Nephron progenitor cell (in vitro differentiated cells): ENCODE results near the gene ARG2.

Experiments used
- DNase-seq: peaks from one replicate; pipeline ENCODE4 v3.0.0; 2021
- H3K27ac Mint-ChIP-seq: 2 replicates; pipeline ENCODE4 v1.8.0; 2021; ENCODE audit warnings: mild to moderate bottlenecking, moderate library complexity, mixed read lengths
- H3K27me3 Mint-ChIP-seq: 2 replicates; pipeline ENCODE4 v1.8.0; 2021; ENCODE audit warnings: mild to moderate bottlenecking, low read depth, mixed read lengths; ENCODE audit not compliant: poor library complexity
- H3K36me3 Mint-ChIP-seq: 2 replicates; pipeline ENCODE4 v1.8.0; 2021; ENCODE audit warnings: low read depth, mixed read lengths
- H3K4me1 Mint-ChIP-seq: 2 replicates; pipeline ENCODE4 v1.8.0; 2021; ENCODE audit warnings: mixed read lengths
- H3K4me3 Mint-ChIP-seq: 2 replicates; pipeline ENCODE4 v1.8.0; 2021; ENCODE audit warnings: mild to moderate bottlenecking, moderate library complexity, mixed read lengths
- H3K9me3 Mint-ChIP-seq: 2 replicates; pipeline ENCODE4 v1.8.0; 2021; ENCODE audit warnings: mild to moderate bottlenecking, moderate library complexity, mixed read lengths
- CTCF ChIP-seq: fragments of 200-600 bp; sonication (generic); IDR thresholded peaks from 2 replicates; pipeline ENCODE4 v1.5.0; 2021; ENCODE audit warnings: antibody characterized with exemption

ARG2 gene

GRCh38 chr14:67641902-67642749, 22.4 kb downstream of the ARG2 start:
- Mint-ChIP-seq H3K4me1 (no peaks in the 10 kb centered on the region), H3K4me3 (no peak overlapping the region), H3K27me3 (no peaks in the 10 kb centered on the region), H3K9me3 (no peaks in the 10 kb centered on the region), H3K27ac (no peak overlapping the region), H3K36me3 (peaks cover 41% of the 10 kb centered on the region)
- no peak for TF ChIP-seq CTCF
- DNase-seq: no peak

GRCh38 chr14:67643713-67644112, 24.0 kb downstream of the ARG2 start:
- no peak for DNase-seq
- H3K4me1 Mint-ChIP-seq: no peaks in the 10 kb centered on the region
- no peak overlapping the region for H3K4me3 Mint-ChIP-seq
- peak overlapping the region; percentile 57 for H3K27ac Mint-ChIP-seq
- H3K27me3 Mint-ChIP-seq: no peaks in the 10 kb centered on the region
- no peak for TF ChIP-seq CTCF
- peaks cover 45% of the 10 kb centered on the region for H3K36me3 Mint-ChIP-seq
- no peaks in the 10 kb centered on the region for H3K9me3 Mint-ChIP-seq

- Mint-ChIP-seq H3K27me3 (no peaks in the 10 kb centered on the region), H3K27ac (no peak overlapping the region), H3K36me3 (peaks cover 45% of the 10 kb centered on the region), H3K9me3 (no peaks in the 10 kb centered on the region), H3K4me1 (no peaks in the 10 kb centered on the region), H3K4me3 (no peak overlapping the region)
- DNase-seq: no peak
- TF ChIP-seq CTCF: no peak
Measured at GRCh38 chr14:67644428-67644827, 24.7 kb downstream of the ARG2 start.

GRCh38 chr14:67645414-67645813, 25.7 kb downstream of the ARG2 start:
- H3K9me3 Mint-ChIP-seq: no peaks in the 10 kb centered on the region
- H3K4me3 Mint-ChIP-seq: no peak overlapping the region
- H3K27ac Mint-ChIP-seq: no peak overlapping the region

GRCh38 chr14:67646131-67646530, 26.4 kb downstream of the ARG2 start:
- Mint-ChIP-seq H3K4me1 (no peaks in the 10 kb centered on the region), H3K27me3 (no peaks in the 10 kb centered on the region), H3K9me3 (no peaks in the 10 kb centered on the region), H3K36me3 (peaks cover 50% of the 10 kb centered on the region), H3K27ac (peak overlapping the region; percentile 79), H3K4me3 (no peak overlapping the region)
- no peak for TF ChIP-seq CTCF
- DNase-seq: no peak

More at GRCh38 chr14:67645414-67645813, 25.7 kb downstream of the ARG2 start:
- no peak for DNase-seq
- Mint-ChIP-seq H3K36me3 (peaks cover 47% of the 10 kb centered on the region), H3K4me1 (no peaks in the 10 kb centered on the region), H3K27me3 (no peaks in the 10 kb centered on the region)
- TF ChIP-seq CTCF: no peak

GRCh38 chr14:67650151-67650550, 30.4 kb downstream of the ARG2 start:
- H3K27me3 Mint-ChIP-seq: no peaks in the 10 kb centered on the region
- H3K4me1 Mint-ChIP-seq: no peaks in the 10 kb centered on the region
- no peak for DNase-seq
- H3K9me3 Mint-ChIP-seq: no peaks in the 10 kb centered on the region
- peaks cover 57% of the 10 kb centered on the region for H3K36me3 Mint-ChIP-seq
- no peak overlapping the region for H3K4me3 Mint-ChIP-seq
- TF ChIP-seq CTCF: no peak
- no peak overlapping the region for H3K27ac Mint-ChIP-seq
